ENCODE data around the gene TNS3. TPM values are rescaled to one million over a fixed set of nuclear protein-coding genes. Genes with fewer than 3 reads are reported as not detected.

TNS3 gene
- total RNA-seq, 1 donor from 2014 or later, result 426 TPM

DNA sequence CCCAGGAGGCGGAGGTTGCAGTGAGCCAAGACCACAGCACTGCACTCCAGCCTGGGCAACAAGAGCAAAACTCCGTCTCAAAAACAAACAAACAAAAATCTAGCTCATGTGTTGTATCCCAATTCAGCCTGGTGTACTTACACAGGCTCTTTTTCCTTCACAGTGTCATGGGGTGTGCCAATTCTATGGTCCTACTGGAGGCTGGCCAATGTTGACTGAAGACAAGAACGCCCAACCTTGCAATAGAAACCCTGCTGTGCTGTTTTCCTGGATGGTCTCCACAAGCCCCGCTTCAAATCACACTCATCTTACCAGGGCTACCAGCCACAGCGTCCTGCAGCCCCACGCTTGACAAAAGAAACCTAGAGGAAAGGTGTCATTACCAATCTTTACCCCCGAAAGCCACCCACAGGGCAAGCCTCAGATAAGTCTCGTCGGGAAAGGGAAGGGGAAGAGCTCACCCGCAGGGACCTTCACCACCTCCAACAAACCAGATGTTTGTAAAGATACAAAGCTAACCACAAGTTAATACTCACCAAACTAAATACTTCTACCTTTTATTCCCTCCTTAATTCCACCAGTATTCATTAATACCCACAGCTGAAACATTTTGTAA lies 64.8 kb downstream of the TNS3 start:
- Mint-ChIP-seq H3K27me3 (ENCODE audit: low read depth) (no peaks in the 10 kb centered on the region), H3K4me1 (ENCODE audit: low read depth) (peaks cover 8% of the 10 kb centered on the region), H3K4me3 (ENCODE audit: unreplicated experiment) (no peak overlapping the region), H3K36me3 (ENCODE audit: low read depth) (peaks cover 34% of the 10 kb centered on the region), H3K9me3 (ENCODE audit: low read depth) (no peaks in the 10 kb centered on the region), H3K27ac (ENCODE audit: unreplicated experiment) (no peak overlapping the region)
- DNase-seq (ENCODE audit: low spot score), result peak; percentile 20
- TF ChIP-seq CTCF (IDR thresholded peaks at IDR 0.05), result no peak

- DNase-seq (ENCODE audit: low spot score), result peak; percentile 62
- no peak for TF ChIP-seq CTCF (IDR thresholded peaks at IDR 0.05)
- H3K27me3 Mint-ChIP-seq (ENCODE audit: low read depth), result no peaks in the 10 kb centered on the region
- no peaks in the 10 kb centered on the region for H3K9me3 Mint-ChIP-seq (ENCODE audit: low read depth)
- H3K4me3 Mint-ChIP-seq (ENCODE audit: unreplicated experiment), result no peak overlapping the region
- peaks cover 14% of the 10 kb centered on the region for H3K4me1 Mint-ChIP-seq (ENCODE audit: low read depth)
- peaks cover 33% of the 10 kb centered on the region for H3K36me3 Mint-ChIP-seq (ENCODE audit: low read depth)
- no peak overlapping the region for H3K27ac Mint-ChIP-seq (ENCODE audit: unreplicated experiment)
Measured at GRCh38 chr7:47516386-47516785, 65.5 kb downstream of the TNS3 start.

GRCh38 chr7:47515305-47515834 lies 66.5 kb downstream of the TNS3 start:
- H3K27ac Mint-ChIP-seq (ENCODE audit: unreplicated experiment), result no peak overlapping the region
- DNase-seq (ENCODE audit: low spot score), result no peak
- H3K4me1 Mint-ChIP-seq (ENCODE audit: low read depth), result peaks cover 22% of the 10 kb centered on the region
- no peak overlapping the region for H3K4me3 Mint-ChIP-seq (ENCODE audit: unreplicated experiment)
- no peaks in the 10 kb centered on the region for H3K27me3 Mint-ChIP-seq (ENCODE audit: low read depth)
- H3K36me3 Mint-ChIP-seq (ENCODE audit: low read depth), result peaks cover 30% of the 10 kb centered on the region
- H3K9me3 Mint-ChIP-seq (ENCODE audit: low read depth), result no peaks in the 10 kb centered on the region
- no peak for TF ChIP-seq CTCF (IDR thresholded peaks at IDR 0.05)

DNA sequence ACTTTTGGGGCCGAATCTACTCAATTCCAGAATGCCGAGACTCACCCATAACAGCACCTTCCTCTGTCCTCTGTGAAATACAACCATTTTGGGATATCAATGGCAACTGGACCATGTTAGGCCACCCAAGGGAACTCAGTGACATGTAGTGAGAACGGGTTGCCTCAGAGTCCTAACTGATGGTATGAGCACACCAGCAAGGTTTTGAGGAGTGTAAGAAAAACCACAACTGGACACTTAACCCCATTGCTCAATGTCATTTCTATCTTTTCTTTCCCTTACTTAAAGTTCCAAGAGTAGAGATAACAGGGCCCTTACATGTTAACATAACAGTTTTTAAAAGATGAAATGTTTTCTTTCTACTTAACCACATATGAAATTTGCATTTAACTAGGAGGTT lies 67.1 kb downstream of the TNS3 start:
- peaks cover 27% of the 10 kb centered on the region for H3K4me1 Mint-ChIP-seq (ENCODE audit: low read depth)
- DNase-seq (ENCODE audit: low spot score), result no peak
- H3K27me3 Mint-ChIP-seq (ENCODE audit: low read depth), result no peaks in the 10 kb centered on the region
- H3K27ac Mint-ChIP-seq (ENCODE audit: unreplicated experiment), result no peak overlapping the region
- no peak overlapping the region for H3K4me3 Mint-ChIP-seq (ENCODE audit: unreplicated experiment)
- H3K9me3 Mint-ChIP-seq (ENCODE audit: low read depth), result no peaks in the 10 kb centered on the region
- no peak for TF ChIP-seq CTCF (IDR thresholded peaks at IDR 0.05)
- peaks cover 30% of the 10 kb centered on the region for H3K36me3 Mint-ChIP-seq (ENCODE audit: low read depth)

- peaks cover 34% of the 10 kb centered on the region for H3K36me3 Mint-ChIP-seq (ENCODE audit: low read depth)
- no peak for TF ChIP-seq CTCF (IDR thresholded peaks at IDR 0.05)
- peaks cover 32% of the 10 kb centered on the region for H3K4me1 Mint-ChIP-seq (ENCODE audit: low read depth)
- DNase-seq (ENCODE audit: low spot score), result no peak
- no peak overlapping the region for H3K27ac Mint-ChIP-seq (ENCODE audit: unreplicated experiment)
- H3K4me3 Mint-ChIP-seq (ENCODE audit: unreplicated experiment), result no peak overlapping the region
- H3K9me3 Mint-ChIP-seq (ENCODE audit: low read depth), result no peaks in the 10 kb centered on the region
- no peaks in the 10 kb centered on the region for H3K27me3 Mint-ChIP-seq (ENCODE audit: low read depth)
Measured at GRCh38 chr7:47514367-47514766, 67.5 kb downstream of the TNS3 start.

Data from chondrocyte (in vitro differentiated cells).